GM21360 (cell line): ENCODE measurements around the gene MT1A.
A peak's percentile ranks its signal among the peaks of the same experiment; 100 is the strongest.

Source experiments
- ATAC-seq: cut with Tn5 transposase; IDR thresholded peaks from one replicate; pipeline ENCODE4 v1.9.1; 2021; ENCODE audit warnings: mild to moderate bottlenecking, moderate library complexity; ENCODE audit not compliant: unreplicated experiment

MT1A gene

GRCh38 chr16:56630134-56630533 is 8.3 kb upstream of the MT1A start:
- ATAC-seq: peak; percentile 79

DNA sequence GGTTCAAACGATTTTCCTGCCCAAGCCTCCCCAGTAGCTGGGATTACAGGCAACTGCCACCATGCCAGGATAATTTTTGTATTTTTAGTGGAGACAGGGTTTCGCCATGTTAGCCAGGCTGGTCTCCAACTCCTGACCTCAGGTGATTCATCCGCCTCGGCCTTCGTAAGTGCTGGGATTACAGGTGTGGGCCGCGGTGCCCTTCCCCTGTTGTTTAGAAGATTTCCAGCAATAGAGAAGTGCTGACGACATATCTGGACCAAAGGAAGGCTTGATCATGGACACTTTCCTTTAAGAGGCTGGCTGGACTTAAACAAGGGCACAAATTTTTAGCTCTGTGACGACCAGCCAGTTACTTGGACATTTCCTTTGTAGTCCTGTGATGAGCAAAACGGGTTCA is 7.3 kb upstream of the MT1A start:
- ATAC-seq: no peak

GRCh38 chr16:56631832-56632155 is 6.7 kb upstream of the MT1A start:
- ATAC-seq: no peak

DNA sequence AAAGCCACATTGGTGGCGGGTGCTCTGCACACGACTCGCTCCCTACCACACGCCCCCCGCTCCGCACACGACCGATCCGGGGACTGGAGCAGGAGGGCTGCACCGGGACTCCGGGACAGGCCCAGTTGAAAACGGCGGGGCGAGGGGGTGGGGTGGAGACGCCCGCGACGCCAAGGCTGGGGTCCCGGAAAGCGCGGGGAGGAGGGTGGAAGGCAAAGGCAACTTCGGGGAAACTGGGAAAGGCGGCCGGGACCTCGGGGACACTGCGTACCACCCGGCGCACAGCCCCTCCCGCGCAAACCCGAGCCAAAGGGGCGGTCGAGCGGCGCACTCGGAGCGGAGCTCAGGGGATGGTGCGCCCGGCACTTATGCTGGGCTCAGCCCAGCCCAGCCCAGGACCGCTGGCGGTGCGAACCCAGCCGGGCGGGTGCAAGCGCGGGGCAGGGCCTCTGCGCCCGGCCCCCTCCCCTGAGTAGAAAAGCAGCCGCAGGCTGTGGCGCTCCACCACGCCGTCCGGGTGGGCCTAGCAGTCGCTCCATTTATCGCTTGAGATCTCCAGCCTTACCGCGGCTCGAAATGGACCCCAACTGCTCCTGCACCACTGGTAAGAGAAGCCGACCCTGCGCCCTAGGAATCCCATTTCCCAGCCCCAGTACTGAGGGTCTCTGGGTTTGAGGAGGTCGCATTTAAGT is 6.2 kb upstream of the MT1A start, which contains the start of gene MT1M:
TSS of gene MT1M (plus strand) at position 504 of the 692 bp plus-strand sequence. CDS start at position 577, 73 bp downstream.
- no peak for ATAC-seq

DNA sequence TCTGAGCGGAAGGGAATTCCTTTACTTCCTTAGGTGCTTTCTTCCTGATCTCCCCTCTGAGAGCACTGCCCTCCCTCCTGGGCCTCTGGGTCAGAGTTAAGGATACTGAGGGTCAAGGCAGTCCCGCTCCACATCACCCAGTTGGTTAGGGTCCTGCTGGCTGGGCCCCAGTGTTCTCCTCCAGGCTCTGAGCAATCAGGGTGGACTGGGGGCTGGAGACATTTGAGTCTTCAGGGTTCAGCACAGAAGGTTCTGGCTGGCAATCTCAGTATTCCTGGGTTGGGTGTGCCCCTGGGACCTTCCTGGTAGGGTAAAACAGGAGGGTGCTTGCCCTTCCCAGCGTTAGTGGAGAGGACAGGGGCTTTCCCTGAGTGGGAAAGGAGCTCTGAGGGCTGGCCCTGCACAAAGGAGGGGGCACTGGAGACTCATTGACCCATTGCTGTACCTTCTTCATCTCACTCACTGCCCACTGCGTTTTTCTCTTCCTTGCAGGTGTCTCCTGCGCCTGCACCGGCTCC is 5.6 kb upstream of the MT1A start:
- no peak for ATAC-seq

DNA sequence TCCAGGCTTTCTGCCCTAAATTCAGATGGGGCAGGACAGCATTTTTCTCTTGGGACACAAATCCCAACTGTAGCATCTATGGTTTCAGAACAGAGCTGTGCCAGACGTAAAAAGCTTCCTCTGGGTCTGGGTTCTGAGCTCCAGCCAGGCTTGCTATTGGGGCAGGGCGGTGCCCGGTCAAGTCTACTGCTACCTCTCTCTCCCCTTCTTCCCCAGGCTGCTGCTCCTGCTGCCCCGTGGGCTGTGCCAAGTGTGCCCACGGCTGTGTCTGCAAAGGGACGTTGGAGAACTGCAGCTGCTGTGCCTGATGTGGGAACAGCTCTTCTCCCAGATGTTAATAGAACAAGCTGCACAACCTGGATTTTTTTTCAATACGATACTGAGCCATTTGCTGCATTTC is 4.9 kb upstream of the MT1A start:
- ATAC-seq: no peak

- no peak for ATAC-seq
Observed at GRCh38 chr16:56634715-56635440, 3.6 kb upstream of the MT1A start.

DNA sequence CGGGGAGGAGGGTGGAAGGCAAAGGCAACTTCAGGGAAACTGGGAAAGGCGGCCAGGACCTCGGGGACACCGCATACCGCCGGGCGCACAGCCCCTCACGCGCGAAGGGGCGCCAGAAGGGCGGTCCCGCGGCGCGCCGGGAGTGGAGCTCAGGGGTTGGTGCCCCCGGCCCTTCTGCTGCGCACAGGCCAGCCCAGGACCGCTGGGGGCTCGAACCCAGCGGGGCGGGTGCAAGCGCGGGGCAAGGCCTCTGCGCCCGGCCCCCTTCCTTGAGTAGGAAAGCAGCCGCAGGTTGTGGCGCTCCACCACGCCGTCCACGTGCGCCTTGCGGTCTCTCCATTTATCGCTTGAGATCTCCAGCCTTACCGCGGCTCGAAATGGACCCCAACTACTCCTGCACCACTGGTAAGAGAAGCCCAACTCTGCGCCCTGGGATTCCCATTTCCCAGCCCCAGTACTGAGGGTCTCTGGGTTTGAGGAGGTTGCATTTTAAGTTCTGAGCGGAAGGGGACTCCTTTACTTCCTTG is 3.0 kb upstream of the MT1A start:
- no peak for ATAC-seq

GRCh38 chr16:56636616-56637413 is 1.7 kb upstream of the MT1A start:
- ATAC-seq: no peak

GRCh38 chr16:56639045-56639444 is 579 bp downstream of the MT1A start:
- ATAC-seq: no peak

GRCh38 chr16:56640076-56640475 is 1.6 kb downstream of the MT1A start:
- ATAC-seq: no peak

DNA sequence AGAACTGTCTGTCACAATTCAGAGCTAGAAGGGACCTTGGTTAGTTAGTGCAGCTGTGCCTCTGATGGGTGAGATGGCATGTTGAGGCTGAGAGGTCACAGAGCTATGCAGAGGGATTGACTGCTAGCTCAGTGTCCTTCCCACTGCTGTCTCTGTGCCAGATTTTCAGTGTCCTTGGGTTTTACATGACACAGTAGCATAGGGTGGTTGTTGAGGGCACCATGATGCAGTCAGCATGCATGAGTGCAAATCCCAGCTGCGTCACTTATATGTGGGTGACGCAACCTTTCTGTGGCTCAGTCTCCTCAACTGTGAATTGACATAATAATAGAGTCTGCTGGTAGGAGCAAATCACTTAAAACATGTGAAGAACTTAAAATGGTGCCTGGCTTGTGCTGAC is 2.7 kb downstream of the MT1A start:
- no peak for ATAC-seq

DNA sequence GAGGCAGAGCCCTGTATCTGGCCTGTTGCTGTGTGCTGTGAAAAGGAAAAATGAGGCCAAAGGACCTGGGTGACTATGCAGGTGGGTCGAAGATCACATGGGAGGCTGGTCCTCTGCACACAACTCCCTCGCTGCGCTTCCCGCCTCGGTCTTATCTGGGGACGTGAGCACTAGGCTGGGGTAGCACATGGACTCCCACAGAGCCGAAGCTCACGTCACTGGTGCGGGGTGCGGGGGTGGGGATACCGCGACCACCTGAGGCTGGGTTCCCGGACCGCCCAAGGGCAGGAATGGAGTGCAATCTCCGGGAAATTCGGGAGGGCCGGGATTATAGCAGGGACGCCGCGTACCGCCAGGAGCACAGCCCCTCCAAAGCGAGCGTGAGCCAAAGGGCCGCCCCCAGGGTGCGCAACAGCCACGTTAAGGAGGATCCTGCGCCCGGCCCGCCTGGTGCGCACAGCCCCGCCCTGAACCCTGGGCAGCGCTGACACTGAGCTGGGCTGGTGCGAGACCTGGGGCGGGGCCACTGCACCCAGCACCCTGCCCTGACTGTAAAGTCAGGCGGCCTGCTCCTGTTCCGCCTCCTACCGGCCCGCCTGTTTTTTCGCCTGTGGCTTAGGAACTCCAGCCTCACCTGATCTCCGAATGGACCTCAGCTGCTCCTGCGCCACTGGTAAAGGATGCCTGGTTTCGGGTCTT is 4.8 kb downstream of the MT1A start:
- peak; percentile 54 for ATAC-seq

DNA sequence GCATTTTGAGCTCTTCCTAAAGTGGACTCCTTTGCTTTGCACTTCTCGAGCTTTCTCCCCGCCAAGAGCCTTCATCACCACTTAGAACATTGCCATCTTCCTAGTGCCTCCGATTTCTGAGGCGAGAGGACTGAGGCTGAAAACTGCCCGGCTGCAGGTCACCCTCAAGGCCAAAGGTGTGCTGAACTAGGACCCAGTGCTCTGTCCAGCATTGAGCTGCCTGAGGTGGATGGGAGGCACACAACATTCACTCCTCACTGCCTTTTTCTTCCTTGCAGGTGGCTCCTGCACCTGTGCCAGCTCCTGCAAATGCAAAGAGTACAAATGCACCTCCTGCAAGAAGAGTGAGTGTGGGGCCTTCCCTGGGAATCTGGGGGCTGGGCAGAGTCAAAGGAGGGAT is 5.4 kb downstream of the MT1A start:
- no peak for ATAC-seq

DNA sequence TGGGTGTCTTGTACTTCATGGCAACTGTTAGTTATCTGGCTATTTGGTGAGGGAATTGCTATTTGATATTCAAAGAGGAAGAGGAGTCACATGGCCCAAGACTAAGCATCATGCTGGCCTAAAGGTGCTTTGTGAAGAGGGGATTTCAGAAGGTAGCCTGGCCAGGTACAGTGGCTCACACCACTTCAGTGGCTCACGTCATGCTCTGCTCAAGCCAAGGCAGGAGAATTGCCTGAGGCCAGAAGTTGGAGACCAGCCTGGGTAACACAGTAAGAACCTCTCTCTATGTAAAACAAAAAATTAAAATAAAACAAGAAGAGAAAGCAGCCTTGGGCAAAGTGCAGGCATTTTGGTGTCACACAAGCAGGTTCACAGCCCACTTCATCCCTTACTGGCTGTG is 6.8 kb downstream of the MT1A start:
- ATAC-seq: no peak

DNA sequence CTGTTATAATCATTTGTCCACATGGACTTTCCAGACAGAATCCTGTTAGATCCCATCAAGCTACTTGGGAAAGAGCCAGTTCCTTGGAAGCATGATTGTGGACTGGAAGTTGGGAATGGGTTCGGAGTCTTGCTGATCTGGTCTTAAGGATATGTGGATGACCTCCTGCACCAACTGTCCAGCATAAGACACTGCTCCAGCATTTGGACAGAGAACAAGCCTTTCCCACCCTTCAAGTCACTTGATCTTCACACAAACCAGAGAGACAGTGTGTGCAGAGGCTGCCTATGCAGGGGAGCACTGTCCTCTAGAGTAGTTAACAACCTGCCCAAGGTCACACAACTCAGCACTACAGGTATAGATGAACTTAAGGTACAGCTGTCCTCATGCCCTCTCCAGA is 7.4 kb downstream of the MT1A start:
- ATAC-seq: no peak

DNA sequence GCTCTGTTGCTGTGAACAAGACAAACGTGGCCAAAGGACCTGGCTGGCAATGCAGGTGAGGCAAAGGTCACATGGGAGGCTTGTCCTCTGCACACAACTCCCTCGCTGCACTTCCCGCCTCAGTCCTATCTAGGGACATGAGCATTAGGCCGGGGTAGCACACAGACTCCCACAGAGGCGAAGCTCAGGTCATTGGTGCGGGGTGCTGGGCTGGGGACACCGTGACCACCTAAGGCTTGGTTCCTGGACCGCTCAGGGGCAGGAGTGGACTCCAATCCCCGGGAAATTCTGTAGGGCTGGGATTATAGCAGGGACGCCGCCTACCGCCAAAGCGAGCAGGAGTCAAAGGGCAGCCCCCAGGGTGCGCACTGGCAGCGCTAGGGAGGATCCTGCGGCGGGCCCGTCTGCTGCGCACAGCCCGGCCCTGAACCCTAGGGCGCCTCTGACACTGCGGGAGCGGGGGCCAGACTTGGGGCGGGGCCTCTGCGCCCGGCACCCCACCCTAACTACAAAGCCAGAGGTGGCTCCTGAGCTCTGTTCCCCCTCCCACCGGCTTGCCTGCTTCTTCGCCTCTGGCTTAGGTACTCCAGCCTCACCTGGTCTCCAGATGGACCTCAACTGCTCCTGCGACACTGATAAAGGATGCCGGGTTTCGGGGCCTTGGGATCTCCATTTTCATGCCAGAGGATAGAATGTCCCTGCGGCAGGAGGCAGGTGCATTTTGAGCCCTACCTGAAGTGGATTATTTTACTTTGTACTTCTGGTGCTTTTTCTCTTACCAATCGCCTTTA is 9.4 kb downstream of the MT1A start:
- no peak for ATAC-seq

GRCh38 chr16:56649271-56649670 is 10.8 kb downstream of the MT1A start:
- ATAC-seq: no peak

- ATAC-seq: no peak
Observed at GRCh38 chr16:56649820-56650219, 11.4 kb downstream of the MT1A start.

DNA sequence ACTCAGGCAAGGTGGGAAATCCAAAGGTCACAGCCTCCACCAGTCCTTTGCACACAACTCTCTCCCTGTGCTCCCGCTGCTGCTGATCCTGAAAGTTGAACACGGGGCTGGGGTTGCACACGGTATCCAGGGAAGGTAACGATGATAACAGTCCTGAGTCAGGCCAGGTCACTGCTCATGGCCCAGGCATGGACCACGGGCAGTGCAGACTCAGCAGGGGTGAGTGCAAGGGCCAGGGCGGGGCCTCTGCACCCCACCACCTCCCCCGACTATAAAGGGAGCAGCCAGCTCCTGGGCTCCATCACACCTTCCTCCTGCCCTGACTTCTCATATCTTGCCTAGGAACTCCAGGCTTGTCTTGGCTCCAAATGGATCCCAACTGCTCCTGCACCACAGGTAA is 13.1 kb downstream of the MT1A start, which contains the start of gene MT1B:
TSS of gene MT1B (plus strand) at position 301 of the 400 bp plus-strand sequence. CDS start at position 369, 68 bp downstream.
- no peak for ATAC-seq
